ENCODE results near the gene STX10. TPM values are rescaled to one million over a fixed set of nuclear protein-coding genes. Genes with fewer than 3 reads are reported as not detected.
"Not testable (repeated sequence)": the region's sequence is repeated elsewhere in the genome, so short reads cannot be mapped to it uniquely, and the experiment has no call there.

The STX10 gene
- total RNA-seq, 1 donor from 2014 or later = 34.5 TPM

GRCh38 chr19:13151605-13152355 lies 1.6 kb upstream of the STX10 start:
- peak; percentile 76 for ATAC-seq
- intact Hi-C loops (cut with DNase I) = loop anchor here (2.0 to 10.0 kb wide), 3 partner anchors 35 to 693 kb away; partner anchors contain the start of genes LYL1 and TRMT1
- DNase-seq (ENCODE audit: missing footprints) = peak; percentile 99

- ATAC-seq = no peak
- no peak for DNase-seq (ENCODE audit: missing footprints)
- intact Hi-C loops (cut with DNase I) = loop anchor here (2.0 to 10.0 kb wide), 3 partner anchors 34 to 694 kb away; partner anchors contain the start of genes LYL1 and TRMT1
Observed at GRCh38 chr19:13150931-13151604, 893 bp upstream of the STX10 start.

GRCh38 chr19:13149628-13150186 lies 468 bp downstream of the STX10 start:
- ATAC-seq = peak; percentile 0
- intact Hi-C loops (cut with DNase I) = loop anchor here (2.0 to 10.0 kb wide), 3 partner anchors 33 to 695 kb away; partner anchors contain the start of genes LYL1 and TRMT1
- DNase-seq (ENCODE audit: missing footprints) = peak; percentile 82

GRCh38 chr19:13149173-13149627 lies 975 bp downstream of the STX10 start:
- DNase-seq (ENCODE audit: missing footprints); intact Hi-C loops (cut with DNase I); ATAC-seq: not testable (repeated sequence)

- ATAC-seq = no peak
- intact Hi-C loops (cut with DNase I) = no loop called here
- peak; percentile 76 for DNase-seq (ENCODE audit: missing footprints)
Observed at GRCh38 chr19:13146763-13147563, 3.2 kb downstream of the STX10 start.

- DNase-seq (ENCODE audit: missing footprints) = no peak
- ATAC-seq = no peak
- intact Hi-C loops (cut with DNase I) = no loop called here
Observed at GRCh38 chr19:13139633-13140311, 10.4 kb downstream of the STX10 start.

- ATAC-seq (no peak), DNase-seq (ENCODE audit: missing footprints) (no peak)
- intact Hi-C loops (cut with DNase I) = no loop called here
Observed at GRCh38 chr19:13138916-13139198, 11.3 kb downstream of the STX10 start.

- no peak for DNase-seq (ENCODE audit: missing footprints)
- intact Hi-C loops (cut with DNase I) = no loop called here
- ATAC-seq = no peak
Observed at GRCh38 chr19:13138171-13138915, 11.8 kb downstream of the STX10 start.

GRCh38 chr19:13137290-13137794 lies 12.8 kb downstream of the STX10 start:
- DNase-seq (ENCODE audit: missing footprints) = no peak
- no peak for ATAC-seq

GRCh38 chr19:13135068-13136062 lies 14.8 kb downstream of the STX10 start:
- no peak for ATAC-seq
- intact Hi-C loops (cut with DNase I) = no loop called here
- DNase-seq (ENCODE audit: missing footprints) = no peak

More at GRCh38 chr19:13137290-13137794, 12.8 kb downstream of the STX10 start:
- intact Hi-C loops (cut with DNase I) = no loop called here

GRCh38 chr19:13134626-13135025 lies 15.5 kb downstream of the STX10 start:
- ATAC-seq (peak; percentile 84), DNase-seq (ENCODE audit: missing footprints) (no peak)
- intact Hi-C loops (cut with DNase I) = no loop called here

- intact Hi-C loops (cut with DNase I) = no loop called here
- DNase-seq (ENCODE audit: missing footprints) (no peak), ATAC-seq (no peak)
Observed at GRCh38 chr19:13133241-13133870, 16.8 kb downstream of the STX10 start.

- intact Hi-C loops (cut with DNase I) = no loop called here
- no peak for ATAC-seq
Observed at GRCh38 chr19:13132471-13133180, 17.5 kb downstream of the STX10 start.

GRCh38 chr19:13130886-13131490 lies 19.2 kb downstream of the STX10 start:
- intact Hi-C loops (cut with DNase I) = no loop called here
- ATAC-seq (no peak), DNase-seq (ENCODE audit: missing footprints) (no peak)

More at GRCh38 chr19:13132471-13133180, 17.5 kb downstream of the STX10 start:
- no peak for DNase-seq (ENCODE audit: missing footprints)

GRCh38 chr19:13129384-13129783 lies 20.8 kb downstream of the STX10 start:
- ATAC-seq (no peak), DNase-seq (ENCODE audit: missing footprints) (no peak)
- intact Hi-C loops (cut with DNase I) = loop anchor here (10.0 kb wide), 1 partner anchor 305 kb away; no protein-coding TSS in a partner anchor

All from Right ventricle myocardium inferior (tissue), 1 donor.